Progenitor cell of endocrine pancreas (in vitro differentiated cells): ENCODE results near the gene BMPR2. TPM values are rescaled to one million over a fixed set of nuclear protein-coding genes. Genes with fewer than 3 reads are reported as not detected.
"Not testable (repeated sequence)": the region's sequence is repeated elsewhere in the genome, so short reads cannot be mapped to it uniquely, and the experiment has no call there.

Experiments used
- DNase-seq: peaks from one replicate; pipeline ENCODE4 v3.0.0; 2021; ENCODE audit warnings: low spot score; ENCODE audit not compliant: unreplicated experiment
- H3K27ac Mint-ChIP-seq: 2 replicates; pipeline ENCODE4 v1.8.0; 2021; ENCODE audit warnings: mild to moderate bottlenecking, moderate library complexity, mixed read lengths
- H3K27me3 Mint-ChIP-seq: 2 replicates; pipeline ENCODE4 v1.8.0; 2021; ENCODE audit warnings: mixed read lengths
- H3K36me3 Mint-ChIP-seq: 2 replicates; pipeline ENCODE4 v1.8.0; 2022; ENCODE audit warnings: mixed read lengths; ENCODE audit not compliant: insufficient read depth
- H3K4me1 Mint-ChIP-seq: 2 replicates; pipeline ENCODE4 v1.8.0; 2021; ENCODE audit warnings: low read depth, mixed read lengths
- H3K4me3 Mint-ChIP-seq: 2 replicates; pipeline ENCODE4 v1.8.0; 2021; ENCODE audit warnings: low read depth, mild to moderate bottlenecking, moderate library complexity, mixed read lengths
- H3K9me3 Mint-ChIP-seq: 2 replicates; pipeline ENCODE4 v1.8.0; 2021; ENCODE audit warnings: low read depth, mixed read lengths
- total RNA-seq: library from RNA; stranded (reverse); gene quantifications from 2 replicates; pipeline ENCODE4 v1.2.1, GENCODE V29; 2021
- TF ChIP-seq, protein P1 (sequence below): fragments of 200-600 bp; sonication (generic); IDR thresholded peaks from one replicate; pipeline ENCODE4 v1.5.0; 2021; ENCODE audit warnings: antibody characterized with exemption, mild to moderate bottlenecking; ENCODE audit not compliant: unreplicated experiment

Gene BMPR2
- total RNA-seq, 1 donor from 2014 or later: 36.7 TPM

DNA sequence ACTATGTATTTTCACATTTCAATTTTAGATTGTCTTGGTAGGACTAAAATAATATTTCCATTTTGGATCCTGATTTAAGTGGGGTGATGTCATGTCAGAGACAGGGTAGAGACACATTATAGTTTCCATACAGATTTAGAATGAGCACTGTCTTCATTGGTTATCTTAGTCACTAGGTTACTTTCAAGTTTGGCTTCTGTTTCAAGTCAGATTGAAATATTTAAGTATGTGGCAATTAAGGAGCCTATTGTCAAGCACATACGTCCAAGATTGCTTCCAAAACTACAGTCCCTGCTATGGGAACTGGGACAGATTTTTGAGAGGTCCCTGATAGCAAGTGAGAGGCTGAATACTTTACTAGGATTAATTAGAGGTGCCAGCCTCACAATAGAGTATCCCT, 169.4 kb downstream of the BMPR2 start:
- H3K4me1 Mint-ChIP-seq: peaks cover 6% of the 10 kb centered on the region
- peaks cover 14% of the 10 kb centered on the region for H3K36me3 Mint-ChIP-seq
- H3K27me3 Mint-ChIP-seq: no peaks in the 10 kb centered on the region
- H3K9me3 Mint-ChIP-seq: no peaks in the 10 kb centered on the region
- TF ChIP-seq, protein P1, sequence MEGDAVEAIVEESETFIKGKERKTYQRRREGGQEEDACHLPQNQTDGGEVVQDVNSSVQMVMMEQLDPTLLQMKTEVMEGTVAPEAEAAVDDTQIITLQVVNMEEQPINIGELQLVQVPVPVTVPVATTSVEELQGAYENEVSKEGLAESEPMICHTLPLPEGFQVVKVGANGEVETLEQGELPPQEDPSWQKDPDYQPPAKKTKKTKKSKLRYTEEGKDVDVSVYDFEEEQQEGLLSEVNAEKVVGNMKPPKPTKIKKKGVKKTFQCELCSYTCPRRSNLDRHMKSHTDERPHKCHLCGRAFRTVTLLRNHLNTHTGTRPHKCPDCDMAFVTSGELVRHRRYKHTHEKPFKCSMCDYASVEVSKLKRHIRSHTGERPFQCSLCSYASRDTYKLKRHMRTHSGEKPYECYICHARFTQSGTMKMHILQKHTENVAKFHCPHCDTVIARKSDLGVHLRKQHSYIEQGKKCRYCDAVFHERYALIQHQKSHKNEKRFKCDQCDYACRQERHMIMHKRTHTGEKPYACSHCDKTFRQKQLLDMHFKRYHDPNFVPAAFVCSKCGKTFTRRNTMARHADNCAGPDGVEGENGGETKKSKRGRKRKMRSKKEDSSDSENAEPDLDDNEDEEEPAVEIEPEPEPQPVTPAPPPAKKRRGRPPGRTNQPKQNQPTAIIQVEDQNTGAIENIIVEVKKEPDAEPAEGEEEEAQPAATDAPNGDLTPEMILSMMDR: no peak
- no peak overlapping the region for H3K27ac Mint-ChIP-seq
- no peak for DNase-seq
- no peak overlapping the region for H3K4me3 Mint-ChIP-seq

GRCh38 chr2:202545931-202546330, 169.8 kb downstream of the BMPR2 start:
- Mint-ChIP-seq H3K4me1 (peaks cover 6% of the 10 kb centered on the region), H3K27ac (no peak overlapping the region), H3K36me3 (peaks cover 14% of the 10 kb centered on the region), H3K27me3 (no peaks in the 10 kb centered on the region), H3K9me3 (no peaks in the 10 kb centered on the region), H3K4me3 (no peak overlapping the region)
- TF ChIP-seq, protein P1: no peak
- no peak for DNase-seq

GRCh38 chr2:202546499-202547141, 170.5 kb downstream of the BMPR2 start:
- not testable (repeated sequence) for H3K9me3 Mint-ChIP-seq, H3K4me3 Mint-ChIP-seq, H3K27ac Mint-ChIP-seq, H3K27me3 Mint-ChIP-seq, H3K4me1 Mint-ChIP-seq, DNase-seq
- H3K36me3 Mint-ChIP-seq: peaks cover 14% of the 10 kb centered on the region

DNA sequence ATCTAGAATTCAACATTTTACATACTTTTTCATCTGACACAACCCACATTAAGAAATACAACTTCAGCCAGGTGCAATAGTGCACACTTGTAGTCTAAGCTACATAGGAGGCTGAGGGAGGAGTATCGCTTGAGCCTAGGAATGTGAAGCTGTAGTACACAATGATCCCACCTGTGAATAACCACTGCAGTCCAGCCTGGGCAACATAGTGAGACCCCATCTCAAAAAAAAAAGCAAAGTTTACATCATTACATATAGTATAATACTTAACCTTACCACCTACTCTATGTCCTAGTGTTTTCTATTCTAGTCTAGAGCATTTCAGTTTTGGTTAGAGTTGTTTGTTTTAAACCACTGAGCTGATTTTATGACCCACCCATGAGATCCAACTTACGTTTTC, 172.1 kb downstream of the BMPR2 start:
- Mint-ChIP-seq H3K9me3 (no peaks in the 10 kb centered on the region), H3K4me1 (peaks cover 6% of the 10 kb centered on the region), H3K4me3 (no peak overlapping the region), H3K36me3 (peaks cover 18% of the 10 kb centered on the region), H3K27ac (no peak overlapping the region), H3K27me3 (no peaks in the 10 kb centered on the region)
- TF ChIP-seq, protein P1: no peak
- DNase-seq: no peak

DNA sequence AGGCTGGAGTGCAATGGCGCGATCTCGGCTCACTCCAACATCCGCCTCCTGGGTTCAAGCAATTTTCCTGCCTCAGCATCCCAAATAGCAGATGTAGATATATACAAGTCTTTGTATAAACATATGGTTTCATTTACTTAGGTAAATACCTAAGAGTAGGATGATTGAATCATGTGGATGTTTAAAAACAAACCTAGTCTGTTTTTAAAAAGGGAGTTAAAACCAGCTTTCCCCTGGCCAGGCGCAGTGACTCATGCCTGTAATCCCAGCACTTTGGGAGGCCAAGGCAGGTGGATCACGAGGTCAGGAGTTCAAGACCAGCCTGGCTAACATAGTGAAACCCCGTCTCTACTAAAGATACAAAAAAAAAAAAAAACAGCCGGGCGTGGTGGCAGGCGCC, 174.9 kb downstream of the BMPR2 start:
- not testable (repeated sequence) for H3K27me3 Mint-ChIP-seq, H3K27ac Mint-ChIP-seq, H3K4me1 Mint-ChIP-seq, H3K9me3 Mint-ChIP-seq, DNase-seq, H3K4me3 Mint-ChIP-seq
- H3K36me3 Mint-ChIP-seq: peaks cover 24% of the 10 kb centered on the region

DNA sequence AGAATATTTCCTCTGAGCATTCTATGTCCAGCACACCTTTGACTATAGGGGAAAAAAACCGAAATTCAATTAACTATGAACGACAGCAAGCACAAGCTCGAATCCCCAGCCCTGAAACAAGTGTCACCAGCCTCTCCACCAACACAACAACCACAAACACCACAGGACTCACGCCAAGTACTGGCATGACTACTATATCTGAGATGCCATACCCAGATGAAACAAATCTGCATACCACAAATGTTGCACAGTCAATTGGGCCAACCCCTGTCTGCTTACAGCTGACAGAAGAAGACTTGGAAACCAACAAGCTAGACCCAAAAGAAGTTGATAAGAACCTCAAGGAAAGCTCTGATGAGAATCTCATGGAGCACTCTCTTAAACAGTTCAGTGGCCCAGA, 179.2 kb downstream of the BMPR2 start:
- no peaks in the 10 kb centered on the region for H3K4me1 Mint-ChIP-seq
- DNase-seq: no peak
- no peak overlapping the region for H3K4me3 Mint-ChIP-seq
- TF ChIP-seq, protein P1: no peak
- no peaks in the 10 kb centered on the region for H3K9me3 Mint-ChIP-seq
- H3K27ac Mint-ChIP-seq: no peak overlapping the region
- peaks cover 27% of the 10 kb centered on the region for H3K36me3 Mint-ChIP-seq
- H3K27me3 Mint-ChIP-seq: no peaks in the 10 kb centered on the region
